ENCODE data around the gene RXFP2.

The RXFP2 gene

GRCh38 chr13:31824705-31825517 lies 85.6 kb downstream of the RXFP2 start:
- DNase-seq (ENCODE audit: low read depth, low spot score): peak; percentile 46

DNA sequence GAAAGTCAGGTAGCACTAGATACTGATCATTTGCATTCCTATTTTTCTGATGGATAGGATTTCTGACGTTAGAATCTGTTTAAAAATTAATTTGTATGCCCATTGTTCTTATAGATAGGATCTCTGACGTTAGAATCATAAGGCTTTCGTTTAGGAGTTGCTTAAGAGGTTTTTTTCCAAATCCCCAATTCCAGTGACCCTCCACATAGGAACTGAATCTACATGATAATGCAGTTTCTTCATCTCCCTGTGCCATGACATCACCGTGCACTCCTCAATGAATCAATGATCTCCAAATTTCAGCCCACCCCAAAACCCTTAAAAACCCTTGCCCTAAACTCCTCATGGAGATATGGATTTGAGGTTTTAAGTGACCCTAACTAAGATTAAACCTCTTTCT lies 87.2 kb downstream of the RXFP2 start:
- DNase-seq (ENCODE audit: low read depth, low spot score): no peak

GRCh38 chr13:31827707-31828106 lies 88.4 kb downstream of the RXFP2 start:
- DNase-seq (ENCODE audit: low read depth, low spot score): no peak

DNA sequence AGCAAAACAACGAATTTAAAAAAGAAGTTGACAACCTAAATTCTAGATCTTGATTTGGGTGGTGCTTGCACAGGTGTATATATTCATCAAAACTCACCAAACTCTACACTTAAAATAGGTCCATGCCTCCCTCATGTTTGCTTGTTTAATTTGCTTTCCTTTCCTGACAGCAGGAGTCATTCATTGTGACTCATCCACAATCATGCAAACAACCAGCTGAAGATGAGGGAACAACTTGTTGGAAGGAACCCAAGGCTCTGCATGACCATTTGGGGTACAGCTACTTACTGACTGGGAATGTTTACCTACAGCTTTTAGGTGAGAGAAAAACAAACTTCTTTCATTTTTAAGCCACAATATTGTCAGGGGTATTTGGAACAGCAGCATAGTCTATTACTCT lies 96.6 kb downstream of the RXFP2 start:
- peak; percentile 58 for DNase-seq (ENCODE audit: low read depth, low spot score)

DNA sequence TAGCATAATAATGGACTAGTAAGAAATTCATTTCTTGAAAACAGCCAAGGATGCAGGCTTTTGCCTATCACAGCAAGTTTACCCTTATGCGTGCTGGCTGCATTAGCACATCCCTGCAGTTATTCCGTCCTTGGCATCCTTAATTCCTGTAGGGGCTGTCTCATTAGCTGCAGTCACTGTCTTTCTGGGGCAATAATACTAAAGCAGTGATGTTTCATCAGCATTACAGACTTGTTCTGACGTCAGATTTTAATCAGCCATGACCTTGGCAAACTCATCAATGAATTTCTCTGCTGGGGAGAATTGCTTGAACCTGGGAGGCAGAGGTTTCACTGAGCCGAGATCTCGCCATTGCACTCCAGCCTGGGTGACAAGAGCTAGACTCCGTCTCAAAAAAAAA lies 103.7 kb downstream of the RXFP2 start:
- no peak for DNase-seq (ENCODE audit: low read depth, low spot score)

GRCh38 chr13:31846182-31846938 lies 107.0 kb downstream of the RXFP2 start:
- DNase-seq (ENCODE audit: low read depth, low spot score): peak; percentile 96

DNA sequence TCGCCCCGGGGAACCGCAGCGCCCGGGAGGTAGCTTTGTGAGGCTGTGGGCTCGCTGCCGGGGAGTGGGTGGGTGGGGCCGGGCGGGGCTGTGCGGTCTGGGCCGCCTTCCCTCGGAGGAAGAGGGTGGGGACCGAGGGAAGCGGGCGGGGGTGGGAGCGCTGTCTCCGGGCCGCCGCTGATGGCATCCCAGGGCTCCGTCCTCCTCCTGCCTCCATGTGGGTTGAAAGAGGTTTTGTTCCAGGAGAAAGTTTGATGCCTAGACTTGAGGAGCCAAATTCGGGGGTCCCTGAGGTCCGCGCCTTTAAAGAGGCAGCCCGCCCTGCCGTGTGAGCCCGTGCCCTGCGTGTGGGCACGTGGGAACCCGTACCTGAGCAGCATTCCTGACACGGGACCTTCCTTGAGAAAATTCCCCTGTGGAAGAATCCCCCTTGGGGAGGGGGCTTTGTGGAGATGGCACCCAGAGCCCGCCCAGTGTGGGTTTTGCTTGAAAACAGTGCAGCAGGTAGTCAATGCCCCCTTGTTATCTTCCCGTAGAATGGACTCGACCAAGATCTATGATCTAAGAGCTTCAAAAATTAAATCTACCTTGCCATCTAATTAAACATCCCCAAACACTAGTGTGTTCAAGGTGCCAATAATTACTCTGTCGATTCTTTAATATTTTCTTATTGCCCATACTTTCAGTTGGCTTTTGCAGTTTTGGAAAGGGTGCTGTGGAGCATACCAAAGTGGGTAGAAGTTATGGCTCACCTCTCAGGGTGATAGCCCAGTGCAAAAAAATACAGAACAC lies 107.8 kb downstream of the RXFP2 start:
- DNase-seq (ENCODE audit: low read depth, low spot score): no peak

GRCh38 chr13:31848621-31849020 lies 109.3 kb downstream of the RXFP2 start:
- DNase-seq (ENCODE audit: low read depth, low spot score): no peak

DNA sequence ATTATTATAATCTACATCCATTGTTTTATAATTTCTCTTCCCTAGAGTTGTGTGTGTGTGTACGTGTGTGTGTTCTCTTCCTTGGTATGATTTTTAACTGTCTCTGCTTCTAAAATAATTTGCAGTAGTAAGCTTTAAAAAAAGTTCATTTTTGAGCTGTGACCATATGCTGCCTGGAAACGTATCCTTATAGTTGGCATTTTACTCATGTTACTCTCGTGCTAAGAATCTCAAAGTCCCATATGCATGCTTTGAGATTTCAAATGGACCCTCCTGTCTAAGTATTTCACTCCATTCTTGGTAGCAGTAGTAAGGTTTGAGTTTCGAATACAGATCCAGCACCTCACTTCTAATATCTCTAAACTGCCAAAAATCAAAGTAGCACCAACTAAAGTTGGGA lies 109.9 kb downstream of the RXFP2 start:
- DNase-seq (ENCODE audit: low read depth, low spot score): no peak

DNA sequence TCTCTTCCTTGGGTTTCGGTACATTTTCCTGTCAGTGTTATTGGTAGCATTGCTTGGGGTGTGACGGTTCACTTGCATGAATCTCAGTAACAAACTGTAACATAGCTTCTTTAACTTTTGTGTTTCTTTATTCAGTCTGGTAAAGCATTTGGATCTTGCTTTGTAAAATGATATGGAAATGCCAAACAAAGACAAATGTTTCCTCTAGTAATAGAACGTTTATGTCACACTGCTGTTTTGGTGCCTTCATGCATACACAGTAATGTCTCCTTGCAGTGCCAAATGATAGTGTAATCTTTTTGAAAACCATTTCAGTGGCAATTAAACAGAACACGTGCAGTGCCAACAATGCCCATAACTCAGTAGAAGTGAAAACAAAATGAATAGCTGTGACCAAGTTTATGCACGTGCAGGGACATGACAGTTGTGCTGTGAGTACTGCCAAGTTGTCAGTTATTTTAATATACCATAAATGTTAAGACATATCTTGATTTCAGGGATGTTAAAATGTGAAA lies 110.8 kb downstream of the RXFP2 start:
- DNase-seq (ENCODE audit: low read depth, low spot score): no peak

DNA sequence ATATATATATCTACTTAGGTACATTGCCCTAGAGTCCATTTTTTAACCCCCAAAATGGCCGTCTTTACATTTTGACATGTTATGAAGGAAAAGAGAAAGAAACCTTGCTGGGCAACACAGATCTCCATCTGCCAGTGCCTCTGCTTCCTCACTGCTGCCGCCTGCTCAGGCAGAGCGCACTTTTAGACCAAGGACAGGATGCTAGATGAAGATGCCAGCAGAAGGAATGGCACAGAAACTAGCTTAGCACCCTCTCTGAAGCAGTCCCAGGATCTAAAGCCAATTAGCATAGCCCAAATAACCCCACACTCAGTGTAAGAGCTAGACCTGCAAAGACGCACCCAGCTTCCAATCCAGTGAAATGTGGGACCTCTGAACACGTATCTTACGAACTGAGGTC lies 111.9 kb downstream of the RXFP2 start:
- no peak for DNase-seq (ENCODE audit: low read depth, low spot score)

Data from astrocyte of the hippocampus (primary cell).